Mammary epithelial cell (primary cell): ENCODE results near the gene SFRP5.

Experiments used
- EZH2 ChIP-seq: IDR thresholded peaks from 2 replicates; pipeline ENCODE4 v1.6.1; 2012; ENCODE audit warnings: low read length, inconsistent platforms, borderline replicate concordance
- TF ChIP-seq, protein P1 (sequence below), 2 donors: IDR thresholded peaks in 1 of 2; conservative IDR thresholded peaks in 1 of 2; 2 replicates each; pipeline ENCODE4 v1.5.1; 2011 to 2012; ENCODE audit warnings: inconsistent platforms in 2 of 2, low read length in 2 of 2, mild to moderate bottlenecking in 2 of 2, control low read depth in 1 of 2, low read depth in 1 of 2; ENCODE audit not compliant: insufficient read depth in 1 of 2; ENCODE audit errors: extremely low read depth in 1 of 2

GRCh38 chr10:97743169-97743943 is 28.4 kb downstream of the SFRP5 start:
- TF ChIP-seq, protein P1, sequence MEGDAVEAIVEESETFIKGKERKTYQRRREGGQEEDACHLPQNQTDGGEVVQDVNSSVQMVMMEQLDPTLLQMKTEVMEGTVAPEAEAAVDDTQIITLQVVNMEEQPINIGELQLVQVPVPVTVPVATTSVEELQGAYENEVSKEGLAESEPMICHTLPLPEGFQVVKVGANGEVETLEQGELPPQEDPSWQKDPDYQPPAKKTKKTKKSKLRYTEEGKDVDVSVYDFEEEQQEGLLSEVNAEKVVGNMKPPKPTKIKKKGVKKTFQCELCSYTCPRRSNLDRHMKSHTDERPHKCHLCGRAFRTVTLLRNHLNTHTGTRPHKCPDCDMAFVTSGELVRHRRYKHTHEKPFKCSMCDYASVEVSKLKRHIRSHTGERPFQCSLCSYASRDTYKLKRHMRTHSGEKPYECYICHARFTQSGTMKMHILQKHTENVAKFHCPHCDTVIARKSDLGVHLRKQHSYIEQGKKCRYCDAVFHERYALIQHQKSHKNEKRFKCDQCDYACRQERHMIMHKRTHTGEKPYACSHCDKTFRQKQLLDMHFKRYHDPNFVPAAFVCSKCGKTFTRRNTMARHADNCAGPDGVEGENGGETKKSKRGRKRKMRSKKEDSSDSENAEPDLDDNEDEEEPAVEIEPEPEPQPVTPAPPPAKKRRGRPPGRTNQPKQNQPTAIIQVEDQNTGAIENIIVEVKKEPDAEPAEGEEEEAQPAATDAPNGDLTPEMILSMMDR (conservative IDR thresholded peaks at IDR 0.05 in 1 of 2, IDR thresholded peaks at IDR 0.05 in 1 of 2; ENCODE audit: extremely low read depth in 1 of 2, insufficient read depth in 1 of 2, low read depth in 1 of 2, low read length in 2 of 2), result no peak
- no peak for TF ChIP-seq EZH2
